Mesendoderm (in vitro differentiated cells): Measurements from ENCODE around the gene F9.
A peak's percentile ranks its signal among the peaks of the same experiment; 100 is the strongest.

Source experiments
- DNase-seq: peaks from one replicate; pipeline ENCODE4 v3.0.0; 2013
- H2AK5ac ChIP-seq: 2 replicates; pipeline ENCODE4 v1.6.1; 2013; ENCODE audit warnings: low read length, inconsistent platforms
- H2BK120ac ChIP-seq: 2 replicates; pipeline ENCODE4 v1.6.1; 2013; ENCODE audit warnings: low read depth, mild to moderate bottlenecking, low read length, moderate library complexity, mixed read lengths
- H2BK15ac ChIP-seq: replicated peaks from 2 replicates; pipeline ENCODE4 v1.6.1; 2013; ENCODE audit warnings: low read depth, mild to moderate bottlenecking, moderate library complexity
- H2BK5ac ChIP-seq: 2 replicates; pipeline ENCODE4 v1.6.1; 2013; ENCODE audit warnings: low read length, inconsistent platforms
- H3K18ac ChIP-seq: 2 replicates; pipeline ENCODE4 v1.6.1; 2013; ENCODE audit warnings: mild to moderate bottlenecking, low read length, mixed read lengths
- H3K23ac ChIP-seq: one replicate; pipeline ENCODE4 v1.6.1; 2013; ENCODE audit warnings: low read length
- H3K27ac ChIP-seq: 2 replicates; pipeline ENCODE4 v1.5.1; 2013; ENCODE audit warnings: low read depth, mild to moderate bottlenecking, inconsistent platforms, low read length, moderate library complexity
- H3K27me3 ChIP-seq: 2 replicates; pipeline ENCODE4 v1.6.1; 2013; ENCODE audit warnings: low read length, control low read depth, mild to moderate bottlenecking, inconsistent platforms; ENCODE audit not compliant: insufficient read depth, poor library complexity
- H3K36me3 ChIP-seq: 2 replicates; pipeline ENCODE4 v1.6.1; 2013; ENCODE audit warnings: low read length, inconsistent platforms; ENCODE audit not compliant: control insufficient read depth, insufficient read depth
- H3K4ac ChIP-seq: one replicate; pipeline ENCODE4 v1.6.1; 2013; ENCODE audit warnings: low read depth, mild to moderate bottlenecking, low read length, moderate library complexity
- H3K4me1 ChIP-seq: 2 replicates; pipeline ENCODE4 v1.6.1; 2013; ENCODE audit warnings: low read depth, low read length, inconsistent platforms; ENCODE audit not compliant: control insufficient read depth
- H3K4me2 ChIP-seq: 2 replicates; pipeline ENCODE4 v1.6.1; 2013; ENCODE audit warnings: low read length
- H3K4me3 ChIP-seq: 2 replicates; pipeline ENCODE4 v1.5.1; 2013; ENCODE audit warnings: mild to moderate bottlenecking, low read length
- H3K56ac ChIP-seq: one replicate; pipeline ENCODE4 v1.6.1; 2013; ENCODE audit warnings: low read length
- H3K79me1 ChIP-seq: 2 replicates; pipeline ENCODE4 v1.6.1; 2013; ENCODE audit warnings: low read length, inconsistent platforms
- H3K79me2 ChIP-seq: 2 replicates; pipeline ENCODE4 v1.6.1; 2013; ENCODE audit warnings: mild to moderate bottlenecking, low read length; ENCODE audit not compliant: control insufficient read depth, insufficient read depth
- H3K9ac ChIP-seq: 2 replicates; pipeline ENCODE4 v1.6.1; 2013; ENCODE audit warnings: low read length, inconsistent platforms
- H4K5ac ChIP-seq: one replicate; pipeline ENCODE4 v1.6.1; 2013; ENCODE audit warnings: low read length
- H4K8ac ChIP-seq: one replicate; pipeline ENCODE4 v1.6.1; 2013; ENCODE audit warnings: low read depth, mild to moderate bottlenecking, control low read depth, low read length, moderate library complexity
- WGBS: extraction: QIAGEN DNeasy Blood & Tissue Kit; methylation state at CpG from one replicate; pipeline ENCODE4 v1.1.7; 2013; ENCODE audit warnings: low lambda C conversion rate, missing lambda C conversion rate; ENCODE audit not compliant: insufficient coverage; ENCODE audit errors: extremely low coverage; 5-methylcytosine and 5-hydroxymethylcytosine counted together

F9 gene

GRCh38 chrX:139563251-139563650, 32.7 kb downstream of the F9 start:
- Histone ChIP-seq H3K4ac (no peak overlapping the region), H3K79me2 (no peaks in the 10 kb centered on the region), H3K4me3 (no peak overlapping the region), H4K8ac (no peak overlapping the region), H3K9ac (no peak overlapping the region), H3K56ac (no peak overlapping the region), H4K5ac (no peak overlapping the region), H3K27me3 (no peaks in the 10 kb centered on the region), H3K4me2 (no peak overlapping the region), H2AK5ac (no peak overlapping the region), H2BK15ac (no peak overlapping the region), H3K36me3 (no peaks in the 10 kb centered on the region), H2BK120ac (no peak overlapping the region), H3K18ac (no peak overlapping the region), H3K79me1 (no peaks in the 10 kb centered on the region), H3K23ac (no peak overlapping the region), H3K4me1 (no peaks in the 10 kb centered on the region), H3K27ac (no peak overlapping the region), H2BK5ac (no peak overlapping the region)
- no CpG with 5 or more reads among the region's 5 CpGs for WGBS
- DNase-seq, result no peak

- Histone ChIP-seq H3K27me3 (no peaks in the 10 kb centered on the region), H4K8ac (no peak overlapping the region), H3K18ac (no peak overlapping the region), H3K4ac (no peak overlapping the region), H3K79me1 (no peaks in the 10 kb centered on the region), H3K4me3 (no peak overlapping the region), H4K5ac (no peak overlapping the region), H3K4me2 (no peak overlapping the region), H2BK15ac (no peak overlapping the region), H3K23ac (no peak overlapping the region), H3K79me2 (no peaks in the 10 kb centered on the region), H3K9ac (no peak overlapping the region), H3K56ac (no peak overlapping the region), H3K36me3 (no peaks in the 10 kb centered on the region), H2BK120ac (no peak overlapping the region), H2AK5ac (no peak overlapping the region), H3K4me1 (no peaks in the 10 kb centered on the region), H2BK5ac (no peak overlapping the region), H3K27ac (no peak overlapping the region)
- WGBS, result no CpG with 5 or more reads among the region's 1 CpG
- DNase-seq, result no peak
Observed at GRCh38 chrX:139566981-139567380, 36.4 kb downstream of the F9 start.

- Histone ChIP-seq H3K27me3 (no peaks in the 10 kb centered on the region), H4K8ac (no peak overlapping the region), H3K18ac (no peak overlapping the region), H3K36me3 (no peaks in the 10 kb centered on the region), H3K4me3 (no peak overlapping the region), H2AK5ac (no peak overlapping the region), H3K79me2 (no peaks in the 10 kb centered on the region), H2BK15ac (no peak overlapping the region), H3K79me1 (no peaks in the 10 kb centered on the region), H3K56ac (no peak overlapping the region), H2BK120ac (no peak overlapping the region), H3K9ac (no peak overlapping the region), H2BK5ac (no peak overlapping the region), H3K27ac (no peak overlapping the region), H3K4ac (no peak overlapping the region), H3K23ac (no peak overlapping the region), H3K4me1 (no peaks in the 10 kb centered on the region), H3K4me2 (no peak overlapping the region), H4K5ac (no peak overlapping the region)
- peak; percentile 62 for DNase-seq
- no CpG with 5 or more reads among the region's 4 CpGs for WGBS
Observed at GRCh38 chrX:139581068-139581467, 50.5 kb downstream of the F9 start.

GRCh38 chrX:139585613-139586012, 55.1 kb downstream of the F9 start:
- Histone ChIP-seq H4K8ac (no peak overlapping the region), H3K27me3 (no peaks in the 10 kb centered on the region)
- WGBS, result no CpG with 5 or more reads among the region's 5 CpGs

GRCh38 chrX:139596068-139596467, 65.5 kb downstream of the F9 start:
- DNase-seq, result peak; percentile 67
- no peak overlapping the region for H4K5ac ChIP-seq
- no peaks in the 10 kb centered on the region for H3K4me1 ChIP-seq
- no peak overlapping the region for H2AK5ac ChIP-seq
- WGBS, result no CpG with 5 or more reads among the region's 4 CpGs
- no peaks in the 10 kb centered on the region for H3K79me1 ChIP-seq
- no peak overlapping the region for H3K23ac ChIP-seq
- H4K8ac ChIP-seq, result no peak overlapping the region
- H3K18ac ChIP-seq, result no peak overlapping the region
- no peak overlapping the region for H3K4ac ChIP-seq
- H3K27me3 ChIP-seq, result no peaks in the 10 kb centered on the region
- H2BK5ac ChIP-seq, result no peak overlapping the region
- no peak overlapping the region for H3K4me3 ChIP-seq
- no peak overlapping the region for H3K4me2 ChIP-seq
- H2BK15ac ChIP-seq, result no peak overlapping the region
- H3K36me3 ChIP-seq, result no peaks in the 10 kb centered on the region
- H3K79me2 ChIP-seq, result no peaks in the 10 kb centered on the region
- H2BK120ac ChIP-seq, result no peak overlapping the region
- H3K9ac ChIP-seq, result no peak overlapping the region
- no peak overlapping the region for H3K56ac ChIP-seq
- H3K27ac ChIP-seq, result no peak overlapping the region

More at GRCh38 chrX:139585613-139586012, 55.1 kb downstream of the F9 start:
- no peaks in the 10 kb centered on the region for H3K36me3 ChIP-seq
- H3K27ac ChIP-seq, result no peak overlapping the region
- H3K4me3 ChIP-seq, result no peak overlapping the region
- H3K4me1 ChIP-seq, result no peaks in the 10 kb centered on the region
- no peak overlapping the region for H3K9ac ChIP-seq
- no peak overlapping the region for H3K4ac ChIP-seq
- DNase-seq, result no peak
- H2AK5ac ChIP-seq, result no peak overlapping the region
- no peaks in the 10 kb centered on the region for H3K79me2 ChIP-seq
- no peak overlapping the region for H3K56ac ChIP-seq
- H3K4me2 ChIP-seq, result no peak overlapping the region
- H2BK5ac ChIP-seq, result no peak overlapping the region
- H2BK15ac ChIP-seq, result no peak overlapping the region
- no peak overlapping the region for H3K18ac ChIP-seq
- no peak overlapping the region for H2BK120ac ChIP-seq
- no peak overlapping the region for H3K23ac ChIP-seq
- H4K5ac ChIP-seq, result no peak overlapping the region
- H3K79me1 ChIP-seq, result no peaks in the 10 kb centered on the region

- Histone ChIP-seq H3K4me1 (no peaks in the 10 kb centered on the region), H3K4ac (no peak overlapping the region), H3K18ac (no peak overlapping the region), H2AK5ac (no peak overlapping the region), H2BK15ac (no peak overlapping the region), H3K9ac (no peak overlapping the region), H3K36me3 (no peaks in the 10 kb centered on the region), H3K23ac (no peak overlapping the region), H4K5ac (no peak overlapping the region), H4K8ac (no peak overlapping the region), H3K4me3 (no peak overlapping the region), H3K56ac (no peak overlapping the region), H2BK120ac (no peak overlapping the region), H3K79me1 (no peaks in the 10 kb centered on the region), H2BK5ac (no peak overlapping the region), H3K27me3 (no peaks in the 10 kb centered on the region), H3K4me2 (no peak overlapping the region), H3K27ac (no peak overlapping the region), H3K79me2 (no peaks in the 10 kb centered on the region)
- no CpG with 5 or more reads among the region's 1 CpG for WGBS
- no peak for DNase-seq
Observed at GRCh38 chrX:139600105-139600504, 69.6 kb downstream of the F9 start.
